Dermis blood vessel endothelial cell (primary cell): ENCODE results near the gene CEP57. TPM values are rescaled to one million over a fixed set of nuclear protein-coding genes. Genes with fewer than 3 reads are reported as not detected.
"Not testable (repeated sequence)": the region's sequence is repeated elsewhere in the genome, so short reads cannot be mapped to it uniquely, and the experiment has no call there.

ENCODE experiments used
- DNase-seq: peaks from one replicate; pipeline ENCODE4 v3.0.0; 2010
- total RNA-seq: library from RNA; depleted of rRNA; stranded (reverse); fragments of >200 nt; gene quantifications from 2 replicates; pipeline ENCODE4 v1.2.3, GENCODE V29; 2014

Gene CEP57
- total RNA-seq, 1 donor from 2014 or later, result 49.0 TPM

DNA sequence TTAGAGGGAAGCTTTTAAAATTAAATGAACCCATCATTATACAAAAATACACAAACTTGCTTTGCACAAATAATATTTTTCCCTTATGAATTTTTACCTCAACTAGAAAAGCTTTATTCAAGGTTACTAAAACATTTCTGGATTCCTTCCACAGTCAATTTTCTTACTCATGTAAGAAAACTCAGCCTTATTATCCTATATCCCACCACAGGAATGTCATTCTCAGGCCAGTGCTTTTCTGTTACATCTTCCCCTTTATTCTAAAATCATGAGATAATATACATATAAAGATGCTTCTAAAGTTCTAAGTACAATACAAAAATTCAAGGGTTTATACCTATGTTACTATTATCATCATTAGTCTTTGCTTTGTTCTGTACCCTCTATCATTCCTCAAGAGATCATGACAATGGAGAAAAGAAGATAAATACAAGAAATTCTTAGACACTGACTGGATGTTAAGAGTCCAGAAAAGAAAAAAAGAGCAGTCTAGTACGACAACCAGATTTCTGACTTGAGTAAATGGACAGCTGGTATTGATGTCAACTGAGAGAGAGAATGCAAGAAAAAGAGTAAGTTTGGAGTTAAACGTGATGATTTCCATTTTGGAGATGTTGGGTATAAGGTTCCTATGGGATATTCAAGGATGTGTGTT is 73.3 kb downstream of the CEP57 start:
- no peak for DNase-seq

DNA sequence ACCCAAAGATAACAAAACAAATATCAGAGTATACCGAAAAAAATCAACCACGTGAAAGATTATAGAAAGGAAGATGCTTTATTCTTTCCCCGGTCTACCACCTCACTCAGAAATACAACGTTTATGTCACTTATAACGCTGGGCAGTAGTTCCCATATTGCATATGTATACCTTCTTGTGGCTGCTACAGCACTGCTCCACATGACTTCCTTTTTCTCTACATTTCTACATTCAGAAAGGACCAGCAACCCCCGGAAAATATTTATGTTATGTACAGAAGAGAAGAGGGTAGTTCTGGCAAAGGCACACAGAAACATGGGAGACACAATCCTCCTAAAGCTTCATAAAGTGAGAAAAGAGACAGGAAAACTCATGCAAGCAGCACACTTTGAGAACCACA is 76.8 kb downstream of the CEP57 start:
- no peak for DNase-seq

DNA sequence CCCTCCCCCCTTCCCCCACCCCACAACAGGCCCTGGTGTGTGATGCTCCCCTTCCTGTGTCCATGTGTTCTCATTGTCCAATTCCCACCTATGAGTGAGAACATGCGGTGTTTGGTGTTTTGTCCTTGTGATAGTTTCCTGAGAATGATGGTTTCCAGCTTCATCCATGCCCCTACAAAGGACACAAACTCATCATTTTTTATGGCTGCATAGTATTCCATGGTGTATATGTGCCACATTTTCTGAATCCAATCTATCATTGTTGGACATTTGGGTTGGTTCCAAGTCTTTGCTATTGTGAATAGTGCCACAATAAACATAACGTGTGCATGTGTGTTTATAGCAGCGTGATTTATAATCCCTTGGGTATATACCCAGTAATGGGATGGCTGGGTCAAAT is 80.6 kb downstream of the CEP57 start:
- not testable (repeated sequence) for DNase-seq

DNA sequence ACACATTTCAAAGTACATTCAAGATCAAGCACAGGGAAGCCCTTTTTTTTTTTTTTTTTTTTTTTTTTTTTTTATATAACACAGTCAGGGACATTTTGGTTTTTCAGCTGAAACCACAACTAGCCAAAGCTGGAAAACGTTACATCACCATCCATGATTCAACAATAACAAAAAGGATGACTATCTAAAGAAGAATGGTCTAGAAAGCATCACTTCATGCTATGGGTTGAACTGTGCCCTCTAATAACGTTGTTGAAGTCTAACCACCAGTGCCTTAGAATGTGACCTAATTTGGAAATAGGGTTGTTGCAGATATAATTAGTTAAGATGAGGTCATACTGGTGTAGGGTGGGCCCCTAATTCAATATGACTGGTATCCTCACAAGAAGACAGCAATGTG is 87.0 kb downstream of the CEP57 start:
- DNase-seq, result peak; percentile 36

Other genes with a start within 250 kb of the CEP57 start
- 30.6 and 39.0 TPM in 2 replicates for gene FAM76B, start 716 bp upstream of the CEP57 start, total RNA-seq
- gene MTMR2, start 133.6 kb downstream of the CEP57 start, total RNA-seq, result 63.6 and 131 TPM in 2 replicates